Stimulated activated CD4-positive, alpha-beta T cell treated with anti-CD3 and anti-CD28 coated beads, Interleukin-15, amount 100 ng/mL, for 24 hours (primary cell): ENCODE data around the gene IQCH.

Experiments used
- DNase-seq: peaks from one replicate; pipeline ENCODE4 v3.0.0-alpha.2; 2020

IQCH gene

GRCh38 chr15:67543348-67543718, 288.7 kb downstream of the IQCH start:
- DNase-seq: no peak

GRCh38 chr15:67544475-67544874, 289.9 kb downstream of the IQCH start:
- DNase-seq: no peak

DNA sequence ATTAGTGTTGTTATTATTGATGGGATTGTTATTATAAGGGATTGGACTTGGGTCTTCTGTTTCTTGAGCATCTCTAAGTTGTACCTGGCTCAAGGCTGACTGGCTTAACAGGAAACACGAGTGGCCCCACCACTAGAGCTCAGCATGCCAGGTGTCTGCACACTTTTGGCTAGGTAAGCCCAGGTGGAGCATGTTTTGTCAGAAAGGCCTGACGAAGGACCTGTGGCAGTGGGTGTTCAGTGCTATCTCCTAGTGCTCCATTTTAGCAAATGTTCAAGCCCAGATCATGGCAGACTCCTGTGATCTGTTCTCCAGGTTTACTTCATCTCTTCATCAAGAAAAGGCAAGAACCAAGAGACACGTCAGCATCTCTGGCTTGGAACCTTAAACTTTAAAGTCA, 291.3 kb downstream of the IQCH start:
- DNase-seq: no peak

DNA sequence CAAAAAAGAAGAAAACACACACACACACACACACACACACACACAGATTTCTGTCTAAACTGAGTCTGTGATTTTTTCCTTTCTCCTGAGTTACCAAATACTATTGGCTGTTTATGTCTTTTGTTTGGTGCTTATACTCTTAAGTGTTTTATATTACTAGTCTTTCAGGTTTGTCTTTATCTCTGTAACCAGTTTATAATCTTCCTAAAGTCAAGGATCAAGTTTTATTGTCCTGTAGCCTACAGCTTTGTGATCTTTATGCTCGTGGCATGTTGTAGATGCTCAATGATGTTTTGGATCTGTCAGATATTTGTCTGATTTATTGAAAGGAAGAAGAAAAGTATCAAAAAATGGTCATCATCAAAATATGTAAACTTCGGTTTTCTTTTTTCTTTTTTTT, 292.5 kb downstream of the IQCH start:
- no peak for DNase-seq

DNA sequence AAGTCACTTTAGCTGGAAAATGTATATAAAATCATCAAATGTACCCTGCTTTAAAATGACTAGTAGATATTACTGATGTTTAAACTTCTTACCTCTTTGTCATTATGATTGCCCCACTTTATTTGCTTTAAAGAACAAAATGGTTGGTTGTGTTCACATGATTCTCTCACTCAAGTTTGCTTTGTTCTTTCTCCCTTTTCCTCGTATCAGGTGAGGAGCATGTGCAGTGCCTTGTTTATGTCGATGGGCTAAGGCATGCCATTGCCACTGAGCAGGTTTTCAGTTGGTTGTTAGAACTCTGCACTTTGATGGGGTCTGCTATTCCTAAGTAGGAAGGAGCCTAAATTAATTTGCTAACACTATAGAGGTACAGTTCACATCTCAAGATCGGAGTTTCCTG, 293.2 kb downstream of the IQCH start:
- DNase-seq: no peak

DNA sequence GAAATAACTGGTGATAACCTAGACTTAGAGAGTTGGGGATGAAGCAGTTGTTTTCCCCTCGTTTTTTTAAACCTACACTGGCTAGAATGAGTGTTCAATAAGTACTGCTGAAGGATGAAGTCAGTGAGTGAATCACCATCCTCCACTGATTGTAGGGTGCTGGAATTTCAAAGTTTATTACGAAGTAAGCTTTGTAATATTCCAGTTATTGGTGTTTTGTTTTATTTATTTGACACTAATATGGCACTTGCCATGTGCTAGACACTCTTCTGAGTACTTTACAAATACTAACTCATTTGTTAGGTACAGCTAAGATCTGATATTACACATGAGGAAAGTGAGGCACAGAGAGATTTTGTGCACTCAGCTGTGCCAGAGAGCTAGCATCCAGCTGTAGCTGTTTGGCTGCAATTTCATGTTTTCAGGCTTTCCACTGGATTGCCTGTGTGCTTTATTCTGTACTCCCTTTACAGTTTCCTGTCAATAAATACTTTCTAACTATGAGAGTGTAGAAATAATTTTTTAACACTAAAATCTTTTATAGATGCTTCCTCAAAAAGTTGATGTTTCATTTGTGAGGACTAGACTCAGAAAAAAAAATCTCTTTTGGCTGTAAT, 293.8 kb downstream of the IQCH start:
- no peak for DNase-seq

DNA sequence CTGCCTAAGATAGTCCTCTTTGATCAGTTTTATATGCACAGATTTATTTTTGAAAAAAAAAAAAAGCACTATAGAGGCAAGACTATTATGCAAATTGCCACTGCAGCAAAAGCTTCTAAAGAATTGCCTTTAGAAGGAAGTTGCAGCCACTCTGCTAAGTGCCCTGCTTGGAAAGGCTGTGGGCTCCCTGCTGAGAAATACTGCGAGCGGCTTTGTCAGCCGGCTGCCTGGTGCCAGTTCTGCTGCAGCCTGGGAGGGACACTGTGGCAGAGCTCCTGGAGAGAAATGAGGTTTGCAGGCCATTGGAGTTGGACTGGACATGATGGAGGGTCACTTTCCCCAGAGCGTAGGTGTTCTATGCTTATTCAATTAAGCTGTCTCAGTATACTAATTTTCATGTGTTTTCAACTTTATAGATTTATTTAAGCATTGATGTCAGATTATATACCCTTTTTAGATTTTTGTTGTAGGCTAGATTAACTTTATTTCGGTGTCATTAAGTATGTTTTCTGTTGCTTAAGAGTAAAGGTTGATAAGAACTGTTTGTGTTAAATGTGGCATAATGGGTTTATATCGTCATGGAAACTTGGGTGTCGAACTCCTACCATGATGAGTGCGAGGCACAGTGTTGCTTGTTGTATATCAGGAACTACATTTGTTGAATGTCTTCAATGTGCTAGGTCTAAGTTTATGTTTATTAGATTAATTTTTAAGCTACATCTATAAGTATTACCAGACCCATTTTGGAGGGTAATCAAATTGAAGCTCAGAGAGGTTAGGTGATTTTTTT, 294.5 kb downstream of the IQCH start:
- no peak for DNase-seq

DNA sequence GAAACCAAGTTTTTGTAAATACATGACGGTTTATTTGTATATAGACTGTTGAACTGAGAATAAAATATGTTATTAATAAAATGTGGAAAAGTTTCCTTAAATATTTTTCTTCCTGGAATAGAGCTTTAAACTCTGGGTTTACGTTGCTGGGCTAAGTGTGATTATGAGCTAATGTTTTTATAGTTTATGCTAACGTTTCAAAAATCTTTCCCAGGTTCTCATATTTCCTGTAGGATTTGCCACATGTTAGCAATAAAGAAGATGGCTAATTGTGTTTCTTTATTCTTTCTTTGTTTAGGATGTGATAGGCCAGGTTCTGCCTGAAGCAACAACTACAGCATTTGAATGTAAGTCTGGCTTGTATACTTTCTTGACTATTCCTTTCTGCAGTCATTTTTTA, 295.1 kb downstream of the IQCH start:
- DNase-seq: no peak

GRCh38 chr15:67550522-67550921, 295.9 kb downstream of the IQCH start:
- no peak for DNase-seq

- no peak for DNase-seq
Measured at GRCh38 chr15:67551207-67551743, 296.7 kb downstream of the IQCH start.
